PC-9 (cell line): ENCODE data around the gene EIF4G3. TPM values are rescaled to one million over a fixed set of nuclear protein-coding genes. Genes with fewer than 3 reads are reported as not detected.

Source experiments
- BruUV-seq: library from RNA; stranded (reverse); fragments of 400-500 nt; replicated peaks from 2 replicates; lab custom pipeline; 2021; lab: Mats Ljungman, UMichigan
- CTCF ChIA-PET: fragments of 300-600 bp; sonication (Branson Sonifier 250); formaldehyde crosslinking; loops from one replicate; lab custom pipeline; 2022; ENCODE audit warnings: antibody characterized with exemption; lab: Charles Lee
- POLR2A ChIA-PET: fragments of 300-600 bp; sonication (Branson Sonifier 250); formaldehyde crosslinking; loops from one replicate; lab custom pipeline; 2022; ENCODE audit warnings: antibody characterized with exemption; ENCODE audit not compliant: unreplicated experiment; lab: Charles Lee
- DNase-seq, 2 experiments: peaks; one replicate each; pipeline versions ENCODE4 v3.0.0 to v3.0.0-alpha.2; 2015 to 2022; ENCODE audit warnings: mixed read lengths in 1 of 2
- H2AFZ ChIP-seq: fragments of 200-600 bp; sonication (generic); 2 replicates; pipeline ENCODE4 v1.8.1; 2017; ENCODE audit warnings: antibody characterized with exemption
- H3F3A ChIP-seq: fragments of 200-600 bp; sonication (generic); 2 replicates; pipeline ENCODE4 v1.8.1; 2017; ENCODE audit warnings: antibody characterized with exemption, mild to moderate bottlenecking, low read depth; ENCODE audit not compliant: insufficient read depth
- H3K27ac ChIP-seq: fragments of 200-600 bp; sonication (generic); 2 replicates; pipeline ENCODE4 v1.6.1; 2016; ENCODE audit warnings: mixed run types
- H3K27me3 ChIP-seq: fragments of 200-600 bp; sonication (generic); 2 replicates; pipeline ENCODE4 v1.6.1; 2016; ENCODE audit warnings: low read depth, mixed run types; ENCODE audit not compliant: insufficient read depth
- H3K36me3 ChIP-seq: fragments of 200-600 bp; sonication (generic); 2 replicates; pipeline ENCODE4 v1.6.1; 2016; ENCODE audit warnings: low read depth, mixed run types
- H3K4me1 ChIP-seq: fragments of 200-600 bp; sonication (generic); replicated peaks from 2 replicates; pipeline ENCODE4 v1.6.1; 2016; ENCODE audit warnings: mixed run types; ENCODE audit not compliant: insufficient read depth
- H3K4me2 ChIP-seq: fragments of 200-600 bp; sonication (generic); 2 replicates; pipeline ENCODE4 v1.6.1; 2017; ENCODE audit warnings: mixed run types
- H3K4me3 ChIP-seq: fragments of 200-600 bp; sonication (generic); 2 replicates; pipeline ENCODE4 v1.6.1; 2016; ENCODE audit warnings: mixed run types
- H3K79me2 ChIP-seq: fragments of 200-600 bp; sonication (generic); 2 replicates; pipeline ENCODE4 v1.6.1; 2017; ENCODE audit warnings: low read depth, mixed run types
- H3K9me2 ChIP-seq: fragments of 200-600 bp; sonication (generic); 2 replicates; pipeline ENCODE4 v1.8.1; 2017; ENCODE audit warnings: mild to moderate bottlenecking; ENCODE audit not compliant: insufficient read depth
- H3K9me3 ChIP-seq: fragments of 200-600 bp; sonication (generic); 2 replicates; pipeline ENCODE4 v1.8.1; 2016; ENCODE audit warnings: low read depth; ENCODE audit not compliant: insufficient read depth
- H4K20me1 ChIP-seq: fragments of 200-600 bp; sonication (generic); 2 replicates; pipeline ENCODE4 v1.8.1; 2017; ENCODE audit not compliant: insufficient read depth
- EZH2 ChIP-seq: fragments of 200-600 bp; sonication (generic); IDR thresholded peaks from 2 replicates; pipeline ENCODE4 v1.8.0; 2017; ENCODE audit warnings: antibody characterized with exemption, low read depth
- intact Hi-C: fragments of 100-400 bp; cut with micrococcal nuclease; formaldehyde crosslinking; loops from one replicate; pipeline ENCODE4 v1.10.0; 2022; ENCODE audit not compliant: unreplicated experiment
- total RNA-seq: library from RNA; stranded (reverse); gene quantifications from 2 replicates; pipeline ENCODE4 v1.2.3, GENCODE V29; 2021
- TF ChIP-seq, protein P1 (sequence below): fragments of 200-600 bp; sonication (generic); conservative IDR thresholded peaks from 2 replicates; pipeline ENCODE4 v1.6.1; 2017; ENCODE audit warnings: mixed run types, antibody characterized with exemption, mild to moderate bottlenecking, moderate library complexity

EIF4G3 gene
- total RNA-seq, 1 experiment from 2014 or later, result 63.2 TPM

DNA sequence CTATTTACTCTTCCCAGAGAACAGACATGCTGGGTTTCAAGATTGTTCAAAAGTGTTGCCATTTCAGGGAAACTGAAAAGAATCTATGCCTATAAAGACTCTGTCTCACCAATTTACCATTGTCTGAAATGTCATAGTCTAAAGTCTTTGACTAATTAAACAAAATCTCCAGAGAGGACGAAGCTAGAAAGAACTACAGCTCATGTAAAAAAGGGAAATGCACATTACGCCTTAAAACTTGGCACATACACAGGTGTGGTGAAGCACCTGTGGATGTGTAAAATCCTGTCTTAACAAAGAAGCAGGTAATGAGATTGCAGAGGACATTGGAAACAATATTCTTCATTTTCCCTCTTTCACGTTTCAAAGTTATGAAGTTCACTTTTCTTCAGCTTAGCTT is 130.6 kb downstream of the EIF4G3 start:
- Histone ChIP-seq H3K4me1 (no peaks in the 10 kb centered on the region), H4K20me1 (peaks cover 12% of the 10 kb centered on the region), H3K27me3 (no peaks in the 10 kb centered on the region), H3K79me2 (0 out of 2 replicates have a peak, but pooled peaks cover 16% of the 10 kb centered on the region), H3K4me3 (no peak overlapping the region), H2AFZ (no peak overlapping the region), H3K36me3 (no peaks in the 10 kb centered on the region), H3F3A (peaks cover 4% of the 10 kb centered on the region; the same call in 1 of the 2 replicates), H3K9me2 (no peaks in the 10 kb centered on the region), H3K27ac (no peak overlapping the region), H3K9me3 (no peaks in the 10 kb centered on the region), H3K4me2 (no peak overlapping the region)
- no TSS peak for BruUV-seq
- intact Hi-C loops, result no loop called here
- ChIA-PET POLR2A (no interaction called here), CTCF (interaction anchor here (0.7 kb wide), 1 partner anchor 1223 kb away, joined by 4 read pairs; no protein-coding TSS in a partner anchor)
- TF ChIP-seq, protein P1, sequence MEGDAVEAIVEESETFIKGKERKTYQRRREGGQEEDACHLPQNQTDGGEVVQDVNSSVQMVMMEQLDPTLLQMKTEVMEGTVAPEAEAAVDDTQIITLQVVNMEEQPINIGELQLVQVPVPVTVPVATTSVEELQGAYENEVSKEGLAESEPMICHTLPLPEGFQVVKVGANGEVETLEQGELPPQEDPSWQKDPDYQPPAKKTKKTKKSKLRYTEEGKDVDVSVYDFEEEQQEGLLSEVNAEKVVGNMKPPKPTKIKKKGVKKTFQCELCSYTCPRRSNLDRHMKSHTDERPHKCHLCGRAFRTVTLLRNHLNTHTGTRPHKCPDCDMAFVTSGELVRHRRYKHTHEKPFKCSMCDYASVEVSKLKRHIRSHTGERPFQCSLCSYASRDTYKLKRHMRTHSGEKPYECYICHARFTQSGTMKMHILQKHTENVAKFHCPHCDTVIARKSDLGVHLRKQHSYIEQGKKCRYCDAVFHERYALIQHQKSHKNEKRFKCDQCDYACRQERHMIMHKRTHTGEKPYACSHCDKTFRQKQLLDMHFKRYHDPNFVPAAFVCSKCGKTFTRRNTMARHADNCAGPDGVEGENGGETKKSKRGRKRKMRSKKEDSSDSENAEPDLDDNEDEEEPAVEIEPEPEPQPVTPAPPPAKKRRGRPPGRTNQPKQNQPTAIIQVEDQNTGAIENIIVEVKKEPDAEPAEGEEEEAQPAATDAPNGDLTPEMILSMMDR, result no peak
- no peak for TF ChIP-seq EZH2
- DNase-seq, result no peak

DNA sequence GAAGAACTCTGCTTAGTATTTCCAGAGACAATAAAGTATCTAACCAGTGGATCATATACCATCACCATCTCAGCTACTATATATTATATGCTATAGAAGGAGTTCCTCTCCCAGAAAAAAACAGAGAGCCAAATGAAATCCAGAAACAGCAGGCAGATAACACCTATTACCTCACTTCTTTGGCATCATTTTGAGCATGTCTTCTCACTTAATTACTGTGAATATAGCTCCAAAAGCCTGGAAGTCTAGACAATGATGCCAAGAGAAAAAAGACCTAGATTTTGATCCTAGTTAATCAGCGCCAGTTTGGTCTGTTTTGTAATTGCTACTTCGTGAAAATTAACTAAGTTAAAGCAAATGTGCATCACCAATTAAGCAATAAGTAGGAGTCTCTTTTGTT is 131.3 kb downstream of the EIF4G3 start:
- ChIA-PET CTCF (interaction anchor here (0.6 kb wide), 1 partner anchor 464 kb away, joined by 7 read pairs; the partner anchor contains the start of gene ALPL), POLR2A (no interaction called here)
- Histone ChIP-seq H3K79me2 (0 out of 2 replicates have a peak, but pooled peaks cover 19% of the 10 kb centered on the region), H2AFZ (no peak overlapping the region), H4K20me1 (peaks cover 12% of the 10 kb centered on the region), H3K36me3 (no peaks in the 10 kb centered on the region), H3K4me1 (no peaks in the 10 kb centered on the region), H3K4me2 (no peak overlapping the region), H3F3A (peaks cover 4% of the 10 kb centered on the region; the same call in 1 of the 2 replicates), H3K27ac (no peak overlapping the region), H3K27me3 (no peaks in the 10 kb centered on the region), H3K9me2 (no peaks in the 10 kb centered on the region), H3K4me3 (no peak overlapping the region), H3K9me3 (no peaks in the 10 kb centered on the region)
- BruUV-seq, result no TSS peak
- no peak for TF ChIP-seq EZH2
- TF ChIP-seq, protein P1, result no peak
- intact Hi-C loops, result no loop called here
- DNase-seq, result no peak

DNA sequence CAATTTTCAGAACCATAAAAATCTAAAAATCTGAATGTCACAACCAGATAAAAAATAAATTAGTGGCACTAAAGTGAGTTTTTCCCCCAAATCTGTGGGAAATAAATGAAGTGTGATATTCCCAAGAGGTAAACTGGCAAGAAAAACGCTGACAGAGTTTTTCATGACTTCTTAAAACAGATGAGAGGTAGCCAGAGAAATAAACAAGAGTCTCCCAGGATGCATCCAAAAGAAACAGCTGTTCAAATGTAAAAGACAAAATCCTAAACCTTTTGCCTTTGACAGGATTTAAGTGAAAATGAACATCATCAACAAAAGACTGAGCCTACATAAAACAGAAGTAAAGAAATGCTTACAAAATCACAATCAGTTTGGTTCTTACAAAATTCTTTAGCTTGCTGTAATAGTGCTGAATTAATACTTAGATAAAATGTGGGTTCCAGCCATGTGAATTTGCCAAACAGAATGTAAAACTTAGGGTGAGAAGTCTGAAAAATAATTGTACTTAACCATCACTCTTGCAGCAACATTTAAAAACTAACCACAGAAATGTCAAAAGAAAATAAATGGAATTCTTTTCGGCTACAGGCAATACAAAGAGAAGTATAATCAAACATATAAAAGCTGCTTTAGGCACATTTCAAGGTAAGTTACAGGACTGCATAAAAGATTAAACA is 133.6 kb downstream of the EIF4G3 start:
- Histone ChIP-seq H3K27ac (no peak overlapping the region), H3K4me2 (no peak overlapping the region), H3K79me2 (peaks cover 34% of the 10 kb centered on the region), H3K27me3 (no peaks in the 10 kb centered on the region), H3F3A (peaks cover 4% of the 10 kb centered on the region; the same call in 1 of the 2 replicates), H3K9me3 (no peaks in the 10 kb centered on the region), H2AFZ (no peak overlapping the region), H3K4me1 (no peaks in the 10 kb centered on the region), H3K36me3 (no peaks in the 10 kb centered on the region), H3K4me3 (no peak overlapping the region), H3K9me2 (no peaks in the 10 kb centered on the region), H4K20me1 (peaks cover 23% of the 10 kb centered on the region)
- BruUV-seq, result no TSS peak
- POLR2A ChIA-PET, result no interaction called here
- DNase-seq, result no peak
- no peak for TF ChIP-seq EZH2
- TF ChIP-seq, protein P1, result no peak
- CTCF ChIA-PET, result no interaction called here
- intact Hi-C loops, result no loop called here
